Kidney (tissue), 14 donors: ENCODE measurements around the gene PPM1B. TPM values are rescaled to one million over a fixed set of nuclear protein-coding genes. Genes with fewer than 3 reads are reported as not detected.

Experiments used
- DNase-seq, 5 donors: peaks; one replicate each; pipeline ENCODE4 v3.0.0-alpha.2; 2013 to 2020
- FAIRE-seq: peaks from 2 replicates; lab custom pipeline; 2012; peaks lifted over from hg19 to GRCh38; lab: Jason Lieb, UNC
- H3K27ac ChIP-seq, 2 donors: one replicate each; pipeline ENCODE4 v1.7.0; 2013; ENCODE audit warnings: low read depth in 2 of 2, low read length in 2 of 2, inconsistent platforms in 1 of 2
- H3K27me3 ChIP-seq: one replicate; pipeline ENCODE4 v1.7.1; 2013; ENCODE audit warnings: low read length, inconsistent platforms; ENCODE audit not compliant: control insufficient read depth, insufficient read depth
- H3K36me3 ChIP-seq, 3 donors: one replicate each; pipeline versions ENCODE4 v1.7.0 to v1.7.1; 2013; ENCODE audit warnings: low read length in 3 of 3, control low read depth in 1 of 3, inconsistent platforms in 1 of 3; ENCODE audit not compliant: insufficient read depth in 3 of 3, control insufficient read depth in 2 of 3
- H3K4me1 ChIP-seq, 3 donors: one replicate each; pipeline versions ENCODE4 v1.7.0 to v1.7.1; 2013; ENCODE audit warnings: low read length in 3 of 3, inconsistent platforms in 1 of 3, low read depth in 1 of 3; ENCODE audit not compliant: control insufficient read depth in 2 of 3, insufficient read depth in 2 of 3
- H3K4me3 ChIP-seq, 3 donors: one replicate each; pipeline versions ENCODE4 v1.7.0 to v1.8.1; 2013; ENCODE audit warnings: low read length in 3 of 3, control low read depth in 1 of 3, inconsistent platforms in 1 of 3
- H3K9ac ChIP-seq, 3 donors: one replicate each; pipeline versions ENCODE4 v1.7.0 to v1.7.1; 2013; ENCODE audit warnings: low read length in 3 of 3, control low read depth in 1 of 3, inconsistent platforms in 1 of 3
- H3K9me3 ChIP-seq, 3 donors: one replicate each; pipeline versions ENCODE4 v1.7.0 to v1.7.1; 2013; ENCODE audit warnings: low read length in 3 of 3, control low read depth in 1 of 3, inconsistent platforms in 1 of 3; ENCODE audit not compliant: control insufficient read depth in 2 of 3, insufficient read depth in 1 of 3
- intact Hi-C: fragments of 100-400 bp; cut with DNase I; formaldehyde crosslinking; loops from one replicate; pipeline ENCODE4 v1.11.1; 2022
- polyA plus RNA-seq: library from polyadenylated mRNA; stranded (reverse); fragments of 350-450 nt; fragmentation: Illumina TruSeq; extraction: RNeasy Lipid Tissue Mini Kit (QIAGEN cat#74804); gene quantifications from one replicate; pipeline ENCODE4 v1.2.3, GENCODE V29; 2014; ENCODE audit warnings: low read depth, low replicate concordance; ENCODE audit not compliant: insufficient read depth
- total RNA-seq: library from RNA; stranded (reverse); fragmentation: NEBNext Ultra II Directional; extraction: Animal tissue kit (Norgen Biotek cat#: 25700); gene quantifications from one replicate; pipeline ENCODE4 v1.2.1, GENCODE V29; 2021
- TF ChIP-seq, protein P1 (sequence below): IDR thresholded peaks from 3 replicates; pipeline ENCODE4 v1.5.1; 2012; ENCODE audit warnings: mild to moderate bottlenecking, moderate library complexity, borderline replicate concordance; ENCODE audit not compliant: insufficient read depth; ENCODE audit errors: extremely low read depth
- donor health status: control.
- donor health status: control.
- donor health status: control.
- donor health status: control.
- donor health status: control.
- donor health status: DM: yes; HTN: yes; CAD: no.
- donor health status: Normal renal cell carcinoma (clear cell type).

Gene PPM1B
- total and polyA plus RNA-seq, 2 donors from 2014 or later: 19.8 to 45.9 TPM

DNA sequence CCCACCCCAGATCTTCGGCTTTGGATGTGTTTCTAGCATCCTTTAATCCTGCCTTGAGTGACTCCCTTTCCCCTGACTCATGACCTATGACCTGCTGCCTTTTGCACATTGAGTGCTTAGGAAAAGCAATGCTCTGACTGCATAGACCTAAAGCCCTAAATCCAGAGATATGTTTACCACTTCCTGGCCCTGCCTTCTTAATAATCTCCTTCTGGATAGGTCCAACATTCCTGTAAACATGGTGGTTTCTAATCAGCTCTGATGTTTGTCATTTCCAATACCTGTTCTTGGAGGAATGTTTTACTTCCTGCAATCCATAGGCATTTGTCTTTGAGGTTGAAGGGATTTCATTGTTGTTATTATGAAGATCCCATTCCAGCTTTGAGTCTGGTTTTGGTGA lies 108.9 kb downstream of the PPM1B start:
- H3K4me3 ChIP-seq: peak overlapping the region; percentile 45 to 88 (median 81)
- no peaks in the 10 kb centered on the region for H3K36me3 ChIP-seq
- peak overlapping the region; percentile 87 to 93 for H3K27ac ChIP-seq
- no peaks in the 10 kb centered on the region for H3K9me3 ChIP-seq
- intact Hi-C loops: no loop called here
- peaks cover 0 to 11% (median 0%) of the 10 kb centered on the region in 3 donors for H3K4me1 ChIP-seq
- DNase-seq: no peak
- FAIRE-seq: no peak
- TF ChIP-seq, protein P1, sequence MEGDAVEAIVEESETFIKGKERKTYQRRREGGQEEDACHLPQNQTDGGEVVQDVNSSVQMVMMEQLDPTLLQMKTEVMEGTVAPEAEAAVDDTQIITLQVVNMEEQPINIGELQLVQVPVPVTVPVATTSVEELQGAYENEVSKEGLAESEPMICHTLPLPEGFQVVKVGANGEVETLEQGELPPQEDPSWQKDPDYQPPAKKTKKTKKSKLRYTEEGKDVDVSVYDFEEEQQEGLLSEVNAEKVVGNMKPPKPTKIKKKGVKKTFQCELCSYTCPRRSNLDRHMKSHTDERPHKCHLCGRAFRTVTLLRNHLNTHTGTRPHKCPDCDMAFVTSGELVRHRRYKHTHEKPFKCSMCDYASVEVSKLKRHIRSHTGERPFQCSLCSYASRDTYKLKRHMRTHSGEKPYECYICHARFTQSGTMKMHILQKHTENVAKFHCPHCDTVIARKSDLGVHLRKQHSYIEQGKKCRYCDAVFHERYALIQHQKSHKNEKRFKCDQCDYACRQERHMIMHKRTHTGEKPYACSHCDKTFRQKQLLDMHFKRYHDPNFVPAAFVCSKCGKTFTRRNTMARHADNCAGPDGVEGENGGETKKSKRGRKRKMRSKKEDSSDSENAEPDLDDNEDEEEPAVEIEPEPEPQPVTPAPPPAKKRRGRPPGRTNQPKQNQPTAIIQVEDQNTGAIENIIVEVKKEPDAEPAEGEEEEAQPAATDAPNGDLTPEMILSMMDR: no peak
- H3K27me3 ChIP-seq: no peaks in the 10 kb centered on the region
- H3K9ac ChIP-seq: peak overlapping the region; percentile 7 to 90 (median 35)

DNA sequence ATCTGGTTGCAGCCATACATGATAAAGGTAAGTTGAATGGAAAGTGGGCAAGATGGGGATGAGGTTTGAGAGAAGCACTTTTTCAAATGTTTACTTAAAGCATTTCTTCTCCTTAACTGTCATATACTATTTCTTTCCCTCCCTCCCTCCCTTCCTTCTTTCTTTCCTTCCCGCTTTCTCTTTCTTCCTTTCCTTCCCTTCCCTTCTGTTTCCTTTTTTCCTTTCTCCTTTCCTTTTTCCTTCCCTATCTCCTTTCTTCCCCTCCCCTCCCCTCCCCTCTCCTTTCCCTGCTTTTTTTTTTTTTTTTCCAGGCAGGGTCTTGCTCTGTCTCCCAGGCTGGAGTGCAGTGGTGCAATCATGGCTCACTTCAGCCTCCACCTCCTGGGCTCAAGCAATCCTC lies 112.2 kb downstream of the PPM1B start:
- Histone ChIP-seq H3K36me3 (peaks cover 0 to 11% (median 0%) of the 10 kb centered on the region in 3 donors), H3K27me3 (no peaks in the 10 kb centered on the region), H3K9ac (no peak overlapping the region), H3K4me1 (peaks cover 0 to 31% (median 0%) of the 10 kb centered on the region in 3 donors), H3K4me3 (no peak overlapping the region), H3K27ac (no peak overlapping the region), H3K9me3 (no peaks in the 10 kb centered on the region)
- FAIRE-seq (no peak), DNase-seq (no peak)
- intact Hi-C loops: no loop called here
- TF ChIP-seq, protein P1: no peak

Other genes starting within 250 kb of the PPM1B start
- 66.2 TPM for gene LRPPRC, start 172.9 kb upstream of the PPM1B start, total RNA-seq
- 71.3 TPM for gene LRPPRC, start 172.9 kb upstream of the PPM1B start, polyA plus RNA-seq
- 241 TPM for gene SLC3A1, start 106.6 kb downstream of the PPM1B start, total RNA-seq
- 435 TPM for gene SLC3A1, start 106.6 kb downstream of the PPM1B start, polyA plus RNA-seq
- 67.9 TPM for gene PREPL, start 192.6 kb downstream of the PPM1B start, total RNA-seq
- 32.1 TPM for gene PREPL, start 192.6 kb downstream of the PPM1B start, polyA plus RNA-seq
- gene CAMKMT, start 193.1 kb downstream of the PPM1B start, total RNA-seq: 14.5 TPM
- 9.9 TPM for gene CAMKMT, start 193.1 kb downstream of the PPM1B start, polyA plus RNA-seq